GM18498 (cell line): ENCODE measurements around the gene VPS37B.

ENCODE experiments used
- ATAC-seq: cut with Tn5 transposase; IDR thresholded peaks from one replicate; pipeline ENCODE4 v1.9.1; 2021; ENCODE audit warnings: mild to moderate bottlenecking, moderate library complexity; ENCODE audit not compliant: unreplicated experiment

VPS37B gene

DNA sequence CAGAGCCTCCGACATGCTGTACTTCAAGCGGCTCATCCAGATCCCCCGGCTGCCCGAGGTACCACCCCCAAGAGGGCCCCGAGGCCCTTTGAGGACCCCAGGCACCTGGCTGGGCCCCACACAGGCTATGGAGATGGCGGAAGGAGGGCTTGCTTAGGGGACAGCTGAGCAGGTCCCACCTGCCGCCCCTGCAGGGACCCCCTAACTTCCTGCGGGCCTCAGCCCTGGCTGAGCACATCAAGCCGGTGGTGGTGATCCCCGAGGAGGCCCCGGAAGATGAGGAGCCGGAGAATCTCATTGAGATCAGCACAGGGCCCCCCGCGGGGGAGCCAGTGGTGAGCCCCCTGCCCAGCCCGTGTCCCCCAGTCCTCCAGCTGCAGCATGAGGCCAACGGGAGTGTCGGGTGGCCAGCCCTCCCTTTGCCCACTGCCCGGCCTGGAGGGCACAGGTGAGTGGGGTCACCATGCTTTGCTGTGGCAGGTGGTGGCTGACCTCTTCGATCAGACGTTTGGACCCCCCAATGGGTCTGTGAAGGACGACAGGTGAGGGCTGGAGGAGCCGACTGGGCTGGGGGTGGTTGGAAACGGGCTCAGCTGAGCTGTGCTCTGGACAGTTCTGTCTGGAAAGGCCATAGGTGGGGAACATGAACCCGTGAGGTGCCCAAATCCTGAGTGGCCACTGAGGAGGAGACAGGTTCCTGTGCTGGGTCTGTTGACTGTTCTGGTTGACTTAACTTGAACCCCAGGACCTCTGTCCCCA lies 40.7 kb downstream of the VPS37B start:
- ATAC-seq = no peak

- no peak for ATAC-seq
Measured at GRCh38 chr12:122854554-122854953, 41.4 kb downstream of the VPS37B start.

GRCh38 chr12:122853582-122854245 lies 42.2 kb downstream of the VPS37B start:
- no peak for ATAC-seq

GRCh38 chr12:122852336-122853275 lies 43.3 kb downstream of the VPS37B start:
- ATAC-seq = no peak

GRCh38 chr12:122851820-122852219 lies 44.1 kb downstream of the VPS37B start:
- no peak for ATAC-seq

DNA sequence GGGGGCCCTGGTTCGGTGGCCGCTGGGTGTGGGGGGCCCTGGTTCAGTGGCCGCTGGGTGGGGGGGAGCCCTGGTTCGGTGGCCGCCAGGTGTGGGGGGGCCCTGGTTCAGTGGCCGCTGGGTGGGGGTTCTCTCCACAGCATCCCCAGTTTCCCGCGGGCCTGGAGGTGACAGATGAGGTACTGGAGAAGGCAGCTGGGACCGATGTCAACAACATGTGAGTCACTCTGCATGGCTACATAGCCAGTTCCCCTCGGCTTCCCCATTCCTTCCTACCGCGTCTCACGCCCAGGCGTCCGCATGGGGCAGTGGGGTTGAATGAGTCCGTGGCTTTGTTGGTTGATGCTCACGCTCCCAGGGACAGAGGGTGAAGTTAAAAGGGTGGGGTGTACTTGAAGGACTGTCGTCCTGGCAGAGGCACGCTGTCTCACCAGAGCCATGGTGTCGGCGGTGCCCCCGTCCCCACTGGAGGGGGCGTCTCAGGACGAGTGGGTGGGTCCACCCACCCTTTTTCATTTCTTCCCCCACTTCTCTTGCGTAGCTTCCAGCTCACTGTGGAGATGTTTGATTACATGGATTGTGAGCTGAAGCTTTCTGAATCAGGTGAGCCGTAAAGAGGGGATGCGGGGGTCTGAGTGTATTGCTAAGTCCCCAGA lies 45.1 kb downstream of the VPS37B start:
- no peak for ATAC-seq

DNA sequence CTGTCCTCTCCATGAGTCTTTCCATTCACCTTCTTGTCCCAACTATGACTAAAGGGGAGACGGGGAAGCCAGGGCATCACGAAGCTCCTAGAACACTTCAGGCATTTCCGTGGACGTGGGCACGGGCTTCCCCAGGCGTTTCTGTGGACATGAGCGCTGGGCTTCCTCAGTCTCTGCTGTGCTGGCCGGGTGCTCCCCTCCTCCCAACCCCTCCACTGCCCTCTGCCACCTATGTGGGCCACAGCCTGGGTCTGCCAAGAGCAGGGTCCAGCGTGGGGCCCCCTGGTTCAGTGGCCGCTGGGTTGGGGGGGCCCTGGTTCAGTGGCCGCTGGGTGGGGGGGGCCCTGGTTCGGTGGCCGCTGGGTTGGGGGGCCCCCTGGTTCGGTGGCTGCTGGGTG lies 45.9 kb downstream of the VPS37B start:
- no peak for ATAC-seq

DNA sequence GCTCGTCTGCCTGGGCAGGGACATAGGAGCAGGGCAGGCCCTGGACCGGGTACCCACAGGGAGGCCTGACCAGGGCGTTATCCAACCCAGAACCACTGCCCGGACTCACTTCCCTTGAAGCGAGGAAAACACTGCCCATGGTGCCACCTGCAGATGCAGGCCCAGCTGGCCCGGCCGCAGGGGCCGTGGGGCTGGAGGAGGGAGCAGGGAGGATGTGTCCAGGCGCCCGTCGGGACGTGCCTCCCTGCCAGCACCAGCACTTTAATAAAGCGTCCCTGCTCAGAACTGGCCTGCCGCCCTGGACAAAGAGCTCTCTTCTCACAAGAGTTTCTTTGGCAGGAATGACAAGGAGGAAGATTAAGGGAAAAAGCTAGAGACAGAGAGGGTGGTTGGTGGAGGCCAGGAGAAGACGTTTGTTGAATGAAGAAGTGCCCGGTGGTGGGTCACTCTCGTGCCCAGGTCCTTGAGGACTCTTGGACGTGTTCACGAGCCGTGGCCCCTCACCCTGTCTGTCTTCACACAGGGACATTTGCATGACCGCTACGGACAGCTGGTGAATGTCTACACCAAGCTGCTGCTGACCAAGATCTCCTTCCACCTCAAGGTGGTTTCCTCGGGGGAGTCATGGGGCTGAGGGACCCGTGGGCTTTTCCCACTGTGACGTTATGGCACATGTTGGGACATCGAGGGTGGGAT lies 46.4 kb downstream of the VPS37B start:
- no peak for ATAC-seq

DNA sequence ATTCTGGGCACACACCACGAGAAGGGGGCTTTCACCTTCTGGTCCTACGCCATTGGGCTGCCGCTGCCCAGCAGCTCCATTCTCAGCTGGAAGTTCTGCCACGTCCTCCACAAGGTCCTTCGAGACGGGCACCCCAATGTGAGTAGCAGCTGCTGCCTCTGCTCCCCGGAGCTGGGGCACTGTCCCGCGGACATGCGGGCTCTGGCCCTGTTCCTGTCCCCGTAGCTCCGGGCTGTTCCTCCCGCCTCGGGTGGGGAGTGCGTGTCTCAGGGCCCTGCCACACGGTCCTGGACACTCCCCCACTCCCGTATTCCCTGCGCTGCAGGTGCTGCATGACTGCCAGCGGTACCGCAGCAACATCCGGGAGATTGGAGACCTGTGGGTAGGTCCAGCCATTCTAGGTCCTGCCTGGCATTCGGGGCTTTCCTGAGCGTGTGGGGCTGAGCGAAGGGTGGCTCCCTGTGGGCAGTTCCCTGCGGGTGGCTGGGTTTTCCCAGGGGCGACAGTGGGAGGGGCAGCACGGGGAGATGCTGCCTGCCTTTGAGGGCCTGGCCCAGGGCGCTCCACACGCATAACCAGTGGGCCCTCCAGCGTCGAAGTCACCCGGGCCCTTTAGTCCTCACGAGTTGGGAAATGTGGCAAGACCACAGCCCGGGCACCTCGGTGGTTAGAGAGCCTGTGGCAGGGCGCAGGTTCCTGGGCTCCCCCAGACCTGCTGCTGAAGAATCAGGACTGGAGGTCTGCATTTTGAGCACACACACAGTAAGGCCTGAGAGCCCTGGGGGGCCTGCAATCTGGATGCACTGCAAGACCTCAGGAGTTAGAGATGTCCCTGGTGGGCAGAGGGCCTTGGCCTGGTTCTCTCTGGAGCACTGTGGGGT lies 47.2 kb downstream of the VPS37B start:
- no peak for ATAC-seq

DNA sequence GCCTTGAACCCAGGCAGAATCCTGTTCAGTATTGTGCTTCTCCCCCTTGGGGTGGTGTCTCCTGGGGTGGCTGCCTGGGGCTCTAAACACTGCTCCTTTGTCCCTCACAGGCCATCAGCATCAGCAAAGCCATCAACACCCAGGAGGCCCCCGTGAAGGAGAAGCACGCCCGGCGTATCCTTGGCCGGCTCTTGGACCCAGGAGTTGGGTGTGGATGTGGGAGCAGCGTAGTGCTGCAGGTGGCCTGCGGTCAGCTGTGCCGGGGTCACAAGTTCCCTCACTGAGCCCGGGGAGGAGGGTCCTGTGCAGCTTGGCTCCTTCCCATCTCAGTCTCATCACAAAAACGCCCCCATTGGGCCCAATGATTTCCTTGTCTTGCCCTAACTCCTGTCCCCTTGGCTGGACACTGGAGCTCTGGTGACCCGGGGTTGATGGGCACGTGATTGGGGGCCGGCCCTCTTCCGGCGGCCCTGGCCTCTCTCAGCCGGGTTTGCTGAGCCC lies 48.0 kb downstream of the VPS37B start:
- ATAC-seq = no peak

DNA sequence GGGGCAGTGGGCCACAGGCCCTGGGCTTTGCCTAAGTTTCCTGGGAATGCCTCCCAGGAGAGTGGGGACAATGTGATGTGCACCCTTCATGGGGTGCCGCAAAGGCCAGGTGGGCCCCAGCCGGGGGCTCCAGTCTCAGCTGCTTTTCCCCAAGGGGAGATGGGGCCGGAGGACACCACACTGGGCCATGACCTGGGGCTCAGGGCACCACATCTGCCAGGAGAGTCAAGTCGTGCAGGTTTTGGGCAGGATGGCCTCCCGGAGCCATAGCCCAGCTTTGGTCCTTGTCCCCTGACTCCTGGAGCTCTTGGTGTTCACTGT lies 48.4 kb downstream of the VPS37B start:
- no peak for ATAC-seq

- no peak for ATAC-seq
Measured at GRCh38 chr12:122846622-122847515, 49.1 kb downstream of the VPS37B start.

- no peak for ATAC-seq
Measured at GRCh38 chr12:122845865-122846621, 49.9 kb downstream of the VPS37B start.

- no peak for ATAC-seq
Measured at GRCh38 chr12:122845041-122845864, 50.7 kb downstream of the VPS37B start.

- ATAC-seq = no peak
Measured at GRCh38 chr12:122844366-122844971, 51.5 kb downstream of the VPS37B start.

DNA sequence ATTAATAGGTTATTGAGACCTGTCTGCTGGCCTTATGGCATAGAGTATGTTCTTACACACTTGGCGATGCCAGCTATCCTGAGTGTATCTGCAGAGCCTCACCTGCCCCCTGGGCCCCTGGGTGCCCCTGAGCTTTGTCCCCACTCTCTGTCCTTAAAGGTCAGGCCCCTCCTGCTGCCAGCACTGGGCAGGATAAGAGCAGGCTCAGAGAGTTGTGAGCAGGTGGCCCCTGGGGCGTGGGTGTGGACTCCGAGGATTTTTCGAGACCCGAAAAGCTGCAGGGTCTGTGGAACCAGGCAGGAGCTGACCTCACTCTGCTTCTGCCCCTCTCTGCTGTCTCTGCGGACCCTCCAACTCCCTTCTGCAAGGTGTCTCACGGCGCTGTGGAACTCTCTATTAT lies 52.5 kb downstream of the VPS37B start:
- no peak for ATAC-seq
